HG02678 (cell line): Measurements from ENCODE around the gene NR1H4.
"Not testable (repeated sequence)": the region's sequence is repeated elsewhere in the genome, so short reads cannot be mapped to it uniquely, and the experiment has no call there.

Source experiments
- ATAC-seq: cut with Tn5 transposase; IDR thresholded peaks from one replicate; pipeline ENCODE4 v1.9.1; 2021; ENCODE audit warnings: mild to moderate bottlenecking, moderate library complexity; ENCODE audit not compliant: unreplicated experiment

NR1H4 gene

GRCh38 chr12:100472325-100472724 is 1.3 kb upstream of the NR1H4 start:
- ATAC-seq, result no peak

- ATAC-seq, result no peak
These were observed 483 bp upstream of the NR1H4 start for GRCh38 chr12:100473050-100473715.

- no peak for ATAC-seq
These were observed 951 bp downstream of the NR1H4 start for GRCh38 chr12:100474617-100475016.

GRCh38 chr12:100476013-100476751 is 2.5 kb downstream of the NR1H4 start:
- no peak for ATAC-seq

- ATAC-seq, result no peak
These were observed 7.4 kb downstream of the NR1H4 start for GRCh38 chr12:100481021-100481420.

GRCh38 chr12:100484183-100484886 is 10.7 kb downstream of the NR1H4 start:
- no peak for ATAC-seq

- no peak for ATAC-seq
These were observed 11.3 kb downstream of the NR1H4 start for GRCh38 chr12:100484891-100485471.

GRCh38 chr12:100485983-100486382 is 12.3 kb downstream of the NR1H4 start:
- ATAC-seq, result no peak

- no peak for ATAC-seq
These were observed 15.7 kb downstream of the NR1H4 start for GRCh38 chr12:100489251-100489820.

GRCh38 chr12:100490056-100490455 is 16.4 kb downstream of the NR1H4 start:
- no peak for ATAC-seq

- ATAC-seq, result no peak
These were observed 17.4 kb downstream of the NR1H4 start for GRCh38 chr12:100491104-100491503.

GRCh38 chr12:100493396-100494012 is 19.8 kb downstream of the NR1H4 start:
- ATAC-seq, result no peak

GRCh38 chr12:100494026-100494425 is 20.4 kb downstream of the NR1H4 start:
- no peak for ATAC-seq

GRCh38 chr12:100494538-100494937 is 20.9 kb downstream of the NR1H4 start:
- ATAC-seq, result no peak

- ATAC-seq, result no peak
These were observed 23.6 kb downstream of the NR1H4 start for GRCh38 chr12:100497105-100497795.

GRCh38 chr12:100498141-100498540 is 24.5 kb downstream of the NR1H4 start:
- no peak for ATAC-seq

- no peak for ATAC-seq
These were observed 25.8 kb downstream of the NR1H4 start for GRCh38 chr12:100499416-100499815.

GRCh38 chr12:100502718-100503117 is 29.1 kb downstream of the NR1H4 start:
- not testable (repeated sequence) for ATAC-seq

- no peak for ATAC-seq
These were observed 29.6 kb downstream of the NR1H4 start for GRCh38 chr12:100503228-100503628.

GRCh38 chr12:100504804-100505203 is 31.1 kb downstream of the NR1H4 start:
- ATAC-seq, result no peak
